GM11168 (cell line): Measurements from ENCODE around the gene OR2AT4.

Experiments
- in situ Hi-C: fragments of 300-500 bp; cut with MboI; formaldehyde crosslinking; loops from one replicate; pipeline ENCODE4 v1.12.0; 2022; ENCODE audit warnings: low sequenced_read_pairs; ENCODE audit not compliant: unreplicated experiment

OR2AT4 gene

DNA sequence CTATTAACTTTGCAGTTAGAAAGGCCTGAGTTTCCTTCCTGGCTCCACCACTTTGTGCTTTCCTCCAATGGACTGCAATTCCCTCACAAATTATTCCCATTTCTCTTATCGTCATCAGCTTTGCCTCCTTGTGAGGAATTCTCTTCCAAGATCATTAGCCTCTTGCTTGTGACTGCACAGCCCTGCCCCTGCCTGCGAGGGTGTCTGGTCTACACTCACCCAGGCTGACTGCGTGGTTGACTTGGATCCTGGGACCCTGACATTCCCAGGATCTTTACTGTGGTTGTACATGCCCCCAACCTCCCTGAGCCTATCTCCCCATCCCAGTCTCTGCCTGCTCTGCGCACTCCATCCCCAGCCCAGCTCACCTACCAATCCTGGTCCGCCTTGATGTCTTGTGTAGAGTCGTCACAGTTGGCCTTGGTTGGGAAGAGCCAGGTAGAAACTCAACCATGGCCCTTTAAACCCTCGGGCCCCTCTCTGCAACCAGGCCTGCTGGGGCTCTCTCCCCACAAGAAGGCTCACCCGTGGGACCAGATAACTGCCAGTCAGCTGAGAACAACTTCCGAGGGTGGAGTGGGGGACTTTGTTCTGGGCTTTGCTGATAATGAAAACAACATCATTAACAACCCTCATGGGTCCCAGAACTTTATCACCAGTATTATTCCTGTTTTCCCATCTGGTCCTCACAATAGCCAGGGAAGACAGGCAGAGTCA lies at the start of gene OR2AT4:
Gene OR2AT4, minus strand, starts transcription at position 421 of the 717 bp plus-strand sequence.
- in situ Hi-C loops: no loop called here

- in situ Hi-C loops: loop anchor here (10.0 kb wide), 1 partner anchor 59 kb away; no protein-coding TSS in a partner anchor
Observed at GRCh38 chr11:75145972-75146519, 49.4 kb upstream of the OR2AT4 start.

GRCh38 chr11:75145196-75145971 lies 48.7 kb upstream of the OR2AT4 start:
- in situ Hi-C loops: loop anchor here (10.0 kb wide), 1 partner anchor 59 kb away; no protein-coding TSS in a partner anchor

GRCh38 chr11:75144716-75145014 lies 48.0 kb upstream of the OR2AT4 start:
- in situ Hi-C loops: loop anchor here (5.0 to 10.0 kb wide), 2 partner anchors 60 to 103 kb away; no protein-coding TSS in a partner anchor

DNA sequence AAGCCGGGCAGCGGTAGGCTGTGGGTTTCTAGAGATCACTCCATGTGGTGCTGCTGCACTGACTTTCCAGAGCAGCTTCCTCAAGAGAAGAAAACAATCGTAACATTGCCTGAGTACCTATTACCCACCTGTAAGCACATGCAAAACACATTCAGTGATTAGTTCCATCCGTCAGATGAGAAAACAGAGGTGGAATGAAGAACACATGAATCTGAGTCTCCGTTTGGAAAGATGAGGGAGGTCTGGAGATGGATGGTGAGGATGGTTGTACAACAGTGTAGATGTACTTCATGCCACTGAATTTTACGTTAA lies 46.7 kb upstream of the OR2AT4 start:
- in situ Hi-C loops: loop anchor here (5.0 to 10.0 kb wide), 2 partner anchors 61 to 104 kb away; no protein-coding TSS in a partner anchor

DNA sequence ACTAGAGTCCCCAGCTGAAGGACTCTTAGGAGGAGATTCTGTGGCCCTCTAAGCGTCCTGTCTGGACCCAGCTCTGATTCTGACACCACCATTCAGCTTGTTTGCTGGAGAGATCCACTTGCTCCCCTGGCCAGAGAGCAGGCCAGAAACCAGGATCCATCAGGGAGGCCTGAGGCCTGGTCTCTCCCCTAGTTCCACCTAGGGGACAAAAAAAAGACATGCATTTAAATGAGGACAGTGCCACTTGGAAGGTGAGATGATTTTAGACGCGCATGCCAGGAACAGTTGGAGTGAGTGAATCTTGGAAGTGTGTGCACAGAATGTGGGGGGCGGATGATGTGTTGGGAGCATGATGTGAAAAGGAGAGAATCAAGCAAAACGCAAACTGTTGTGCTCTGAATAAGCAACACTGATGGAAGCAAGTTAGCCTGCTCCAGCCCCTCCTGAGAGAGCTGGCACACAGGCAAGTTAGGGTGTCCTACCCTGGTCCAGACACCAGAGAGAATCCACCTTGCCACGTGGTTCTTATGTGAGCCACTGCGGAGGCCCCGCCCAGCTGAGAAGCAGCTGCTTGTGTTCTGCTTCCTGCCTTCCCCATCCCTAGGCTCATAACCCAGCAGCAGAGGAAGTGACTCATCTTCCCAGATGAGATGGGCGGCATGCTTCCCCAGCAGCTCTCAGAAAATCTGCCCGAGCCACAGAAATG lies 46.2 kb upstream of the OR2AT4 start:
- in situ Hi-C loops: loop anchor here (5.0 to 10.0 kb wide), 2 partner anchors 62 to 104 kb away; no protein-coding TSS in a partner anchor

DNA sequence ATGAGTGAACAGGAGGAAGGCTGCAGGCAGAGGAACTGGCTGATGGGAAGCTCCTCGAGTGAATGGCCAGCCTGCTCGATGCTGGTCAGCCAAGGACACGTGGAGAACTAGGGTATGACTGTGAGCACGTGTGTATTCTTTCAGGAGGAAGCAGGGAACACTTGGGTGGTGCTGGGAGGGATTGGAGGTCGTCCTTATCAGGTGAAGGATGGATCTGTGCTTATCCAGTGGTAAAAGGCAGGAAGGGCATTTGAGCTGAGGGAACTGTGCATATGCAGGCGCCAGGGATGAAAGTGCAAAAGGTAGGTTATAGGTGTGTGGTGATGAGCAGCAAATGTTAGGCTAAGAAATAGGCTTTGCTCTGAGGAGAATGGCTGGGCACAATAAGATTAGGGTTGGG lies 44.5 kb upstream of the OR2AT4 start:
- in situ Hi-C loops: loop anchor here (5.0 to 10.0 kb wide), 2 partner anchors 64 to 106 kb away; no protein-coding TSS in a partner anchor

DNA sequence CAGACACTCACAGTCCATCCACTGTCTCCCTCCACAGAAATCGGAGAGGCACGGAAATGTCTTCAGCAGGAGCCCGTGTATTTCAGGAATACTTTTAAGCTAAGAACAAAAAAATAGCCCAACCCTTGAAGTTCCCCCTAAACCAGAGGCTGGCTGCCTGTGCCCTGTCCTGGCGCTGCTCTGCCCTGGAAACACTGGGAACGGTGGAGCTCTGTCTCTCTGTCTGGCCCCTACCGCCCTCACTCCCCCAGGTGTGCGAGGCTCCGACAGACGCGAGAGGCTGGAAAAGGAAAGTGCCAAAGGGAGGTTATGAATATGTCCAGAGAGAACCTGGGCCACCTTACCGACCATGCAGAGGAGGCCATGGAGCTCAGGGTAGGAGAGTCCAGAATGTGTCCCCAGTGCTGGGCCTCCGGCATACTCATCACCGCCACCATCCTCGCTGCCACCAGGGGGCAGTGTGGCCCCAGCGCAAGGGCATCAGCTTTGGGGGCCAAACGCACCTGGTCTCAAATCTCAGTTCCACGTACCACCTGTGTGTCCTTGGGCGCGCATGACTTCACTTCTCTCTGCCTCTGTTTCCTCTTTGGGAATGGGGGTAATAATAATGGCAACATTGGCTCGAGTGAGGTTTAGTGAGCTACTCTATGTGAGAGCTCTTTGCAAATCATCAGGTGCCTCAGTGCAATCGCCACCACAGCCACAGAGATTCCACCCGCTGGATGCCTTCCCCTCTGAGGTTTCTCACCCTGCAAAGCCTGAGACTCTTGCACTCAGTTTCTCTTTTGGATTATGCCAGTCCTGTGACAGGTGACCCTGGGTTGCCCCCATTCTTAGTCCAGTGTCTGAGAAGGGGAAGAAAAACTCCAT lies 43.8 kb upstream of the OR2AT4 start:
- in situ Hi-C loops: loop anchor here (5.0 to 10.0 kb wide), 2 partner anchors 64 to 107 kb away; no protein-coding TSS in a partner anchor

DNA sequence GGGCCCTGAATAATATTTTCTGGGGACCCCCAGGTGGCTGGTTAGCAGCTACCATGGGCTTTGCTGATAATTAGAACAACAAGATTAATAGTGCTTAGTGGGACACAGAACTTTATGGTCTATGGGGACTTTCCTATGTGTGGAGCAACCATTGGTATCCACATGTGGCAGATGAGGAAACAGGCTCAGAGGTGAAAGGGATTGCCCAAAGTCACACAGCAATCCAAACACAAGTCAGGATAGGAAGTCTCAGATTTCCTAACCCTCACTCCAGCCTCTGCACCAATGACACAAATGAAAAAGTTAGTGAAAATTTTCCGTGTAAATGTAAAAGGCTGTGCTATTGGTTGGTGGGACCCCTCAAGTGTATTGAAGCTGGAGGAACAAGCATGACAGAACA lies 39.0 kb upstream of the OR2AT4 start:
- in situ Hi-C loops: no loop called here

- in situ Hi-C loops: no loop called here
Observed at GRCh38 chr11:75135021-75135650, 38.5 kb upstream of the OR2AT4 start.

- in situ Hi-C loops: no loop called here
Observed at GRCh38 chr11:75133976-75134375, 37.3 kb upstream of the OR2AT4 start.

- in situ Hi-C loops: no loop called here
Observed at GRCh38 chr11:75132080-75132479, 35.4 kb upstream of the OR2AT4 start.

GRCh38 chr11:75126564-75126963 lies 29.9 kb upstream of the OR2AT4 start:
- in situ Hi-C loops: no loop called here

- in situ Hi-C loops: no loop called here
Observed at GRCh38 chr11:75118577-75118976, 21.9 kb upstream of the OR2AT4 start.

GRCh38 chr11:75114465-75114864 lies 17.8 kb upstream of the OR2AT4 start:
- in situ Hi-C loops: no loop called here

- in situ Hi-C loops: no loop called here
Observed at GRCh38 chr11:75113030-75113429, 16.4 kb upstream of the OR2AT4 start.

- in situ Hi-C loops: no loop called here
Observed at GRCh38 chr11:75112200-75112599, 15.5 kb upstream of the OR2AT4 start.

DNA sequence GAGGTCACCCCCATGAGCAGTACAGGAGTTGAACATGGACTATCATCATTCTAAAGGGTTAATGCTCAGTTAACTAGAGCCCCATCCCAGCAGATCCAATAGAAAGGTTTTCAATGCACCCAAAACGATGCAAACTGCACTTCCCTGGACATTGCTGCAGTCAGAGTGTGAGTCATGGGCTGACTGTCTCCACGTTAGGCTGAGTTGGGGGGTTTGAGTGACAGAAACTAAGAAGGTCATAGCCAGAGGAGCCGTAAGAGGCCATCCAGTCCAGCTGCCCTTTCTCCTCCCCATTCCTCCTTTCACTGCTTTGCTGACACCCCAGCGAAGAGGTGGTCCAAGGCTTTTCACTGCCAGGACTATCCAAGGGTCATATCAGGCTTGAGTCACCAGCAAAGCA lies 10.5 kb upstream of the OR2AT4 start:
- in situ Hi-C loops: no loop called here
